ENCODE measurements around the gene UNC5A. TPM values are rescaled to one million over a fixed set of nuclear protein-coding genes. Genes with fewer than 3 reads are reported as not detected.

The UNC5A gene
- total and polyA plus RNA-seq, 4 donors = not detected

- Histone ChIP-seq H3K27me3 (ENCODE audit: control insufficient read depth in 1 of 2, insufficient read depth in 2 of 2, low read length in 1 of 2) (no peaks in the 10 kb centered on the region), H3K4me1 (ENCODE audit: control insufficient read depth in 1 of 2, insufficient read depth in 2 of 2, low read length in 2 of 2) (no peaks in the 10 kb centered on the region), H3K4me3 (ENCODE audit: low read length in 2 of 2) (no peak overlapping the region), H3K9me3 (ENCODE audit: control insufficient read depth, low read length) (peaks cover 2% of the 10 kb centered on the region), H3K36me3 (ENCODE audit: control insufficient read depth in 1 of 2, insufficient read depth in 2 of 2, low read length in 1 of 2) (no peaks in the 10 kb centered on the region), H3K27ac (ENCODE audit: low read depth in 1 of 2, low read length in 2 of 2) (no peak overlapping the region)
- no peak for DNase-seq
- no peak for ATAC-seq (ENCODE audit: low FRiP score)
- intact Hi-C loops (cut with DNase I) = no loop called here
- 40 to 45% methylated on average over 8 of the region's 8 CpGs for WGBS, 2 donors
Measured at GRCh38 chr5:176803943-176804498, 6.3 kb upstream of the UNC5A start.

- H3K9me3 ChIP-seq (ENCODE audit: control insufficient read depth, low read length) = peaks cover 2% of the 10 kb centered on the region
- intact Hi-C loops (cut with DNase I) = no loop called here
- ATAC-seq (ENCODE audit: low FRiP score) (no peak), DNase-seq (no peak)
- H3K4me3 ChIP-seq (ENCODE audit: low read length in 2 of 2) = no peak overlapping the region
- H3K27ac ChIP-seq (ENCODE audit: low read depth in 1 of 2, low read length in 2 of 2) = no peak overlapping the region
- H3K27me3 ChIP-seq (ENCODE audit: control insufficient read depth in 1 of 2, insufficient read depth in 2 of 2, low read length in 1 of 2) = no peaks in the 10 kb centered on the region
- H3K36me3 ChIP-seq (ENCODE audit: control insufficient read depth in 1 of 2, insufficient read depth in 2 of 2, low read length in 1 of 2) = no peaks in the 10 kb centered on the region
- WGBS, 2 donors = 0% methylated on average over 1 of the region's 1 CpG
- no peaks in the 10 kb centered on the region for H3K4me1 ChIP-seq (ENCODE audit: control insufficient read depth in 1 of 2, insufficient read depth in 2 of 2, low read length in 2 of 2)
Measured at GRCh38 chr5:176806137-176806536, 4.2 kb upstream of the UNC5A start.

- H3K36me3 ChIP-seq (ENCODE audit: control insufficient read depth in 1 of 2, insufficient read depth in 2 of 2, low read length in 1 of 2) = no peaks in the 10 kb centered on the region
- WGBS, 2 donors = 1% methylated on average over 38 to 48 of the region's 48 CpGs
- no peaks in the 10 kb centered on the region for H3K27me3 ChIP-seq (ENCODE audit: control insufficient read depth in 1 of 2, insufficient read depth in 2 of 2, low read length in 1 of 2)
- H3K4me3 ChIP-seq (ENCODE audit: low read length in 2 of 2) = no peak overlapping the region
- DNase-seq = no peak
- peaks cover 2% of the 10 kb centered on the region for H3K9me3 ChIP-seq (ENCODE audit: control insufficient read depth, low read length)
- H3K27ac ChIP-seq (ENCODE audit: low read depth in 1 of 2, low read length in 2 of 2) = no peak overlapping the region
- no peak for ATAC-seq (ENCODE audit: low FRiP score)
- intact Hi-C loops (cut with DNase I) = no loop called here
- H3K4me1 ChIP-seq (ENCODE audit: control insufficient read depth in 1 of 2, insufficient read depth in 2 of 2, low read length in 2 of 2) = no peaks in the 10 kb centered on the region
Measured at GRCh38 chr5:176809544-176810080, 747 bp upstream of the UNC5A start.

GRCh38 chr5:176810687-176811501, 535 bp downstream of the UNC5A start:
- Histone ChIP-seq H3K27ac (ENCODE audit: low read depth in 1 of 2, low read length in 2 of 2) (no peak overlapping the region), H3K9me3 (ENCODE audit: control insufficient read depth, low read length) (peaks cover 2% of the 10 kb centered on the region), H3K27me3 (ENCODE audit: control insufficient read depth in 1 of 2, insufficient read depth in 2 of 2, low read length in 1 of 2) (no peaks in the 10 kb centered on the region), H3K36me3 (ENCODE audit: control insufficient read depth in 1 of 2, insufficient read depth in 2 of 2, low read length in 1 of 2) (no peaks in the 10 kb centered on the region), H3K4me1 (ENCODE audit: control insufficient read depth in 1 of 2, insufficient read depth in 2 of 2, low read length in 2 of 2) (no peaks in the 10 kb centered on the region), H3K4me3 (ENCODE audit: low read length in 2 of 2) (peak overlapping the region in 1 of 2 donors; percentile 5)
- ATAC-seq (ENCODE audit: low FRiP score) = no peak
- intact Hi-C loops (cut with DNase I) = no loop called here
- DNase-seq = no peak
- 4% methylated on average over 51 to 68 of the region's 68 CpGs for WGBS, 2 donors

- no peak for ATAC-seq (ENCODE audit: low FRiP score)
Measured at GRCh38 chr5:176812269-176813259, 2.2 kb downstream of the UNC5A start.

GRCh38 chr5:176813587-176814312, 3.4 kb downstream of the UNC5A start:
- no peaks in the 10 kb centered on the region for H3K36me3 ChIP-seq (ENCODE audit: control insufficient read depth in 1 of 2, insufficient read depth in 2 of 2, low read length in 1 of 2)
- H3K9me3 ChIP-seq (ENCODE audit: control insufficient read depth, low read length) = no peaks in the 10 kb centered on the region
- ATAC-seq (ENCODE audit: low FRiP score) = no peak
- no peak overlapping the region for H3K27ac ChIP-seq (ENCODE audit: low read depth in 1 of 2, low read length in 2 of 2)
- H3K27me3 ChIP-seq (ENCODE audit: control insufficient read depth in 1 of 2, insufficient read depth in 2 of 2, low read length in 1 of 2) = no peaks in the 10 kb centered on the region
- no peaks in the 10 kb centered on the region for H3K4me1 ChIP-seq (ENCODE audit: control insufficient read depth in 1 of 2, insufficient read depth in 2 of 2, low read length in 2 of 2)
- no peak for DNase-seq
- intact Hi-C loops (cut with DNase I) = no loop called here
- WGBS, 2 donors = 63 to 67% methylated on average over 16 of the region's 16 CpGs
- no peak overlapping the region for H3K4me3 ChIP-seq (ENCODE audit: low read length in 2 of 2)

More at GRCh38 chr5:176812269-176813259, 2.2 kb downstream of the UNC5A start:
- H3K27ac ChIP-seq (ENCODE audit: low read depth in 1 of 2, low read length in 2 of 2) = no peak overlapping the region
- no peak overlapping the region for H3K4me3 ChIP-seq (ENCODE audit: low read length in 2 of 2)
- H3K36me3 ChIP-seq (ENCODE audit: control insufficient read depth in 1 of 2, insufficient read depth in 2 of 2, low read length in 1 of 2) = no peaks in the 10 kb centered on the region
- no peaks in the 10 kb centered on the region for H3K9me3 ChIP-seq (ENCODE audit: control insufficient read depth, low read length)
- no peaks in the 10 kb centered on the region for H3K4me1 ChIP-seq (ENCODE audit: control insufficient read depth in 1 of 2, insufficient read depth in 2 of 2, low read length in 2 of 2)
- 34% methylated on average over 36 to 37 of the region's 37 CpGs for WGBS, 2 donors
- no peaks in the 10 kb centered on the region for H3K27me3 ChIP-seq (ENCODE audit: control insufficient read depth in 1 of 2, insufficient read depth in 2 of 2, low read length in 1 of 2)
- no peak for DNase-seq
- intact Hi-C loops (cut with DNase I) = no loop called here

GRCh38 chr5:176814313-176814685, 3.9 kb downstream of the UNC5A start:
- no peaks in the 10 kb centered on the region for H3K27me3 ChIP-seq (ENCODE audit: control insufficient read depth in 1 of 2, insufficient read depth in 2 of 2, low read length in 1 of 2)
- H3K4me1 ChIP-seq (ENCODE audit: control insufficient read depth in 1 of 2, insufficient read depth in 2 of 2, low read length in 2 of 2) = no peaks in the 10 kb centered on the region
- no peak overlapping the region for H3K4me3 ChIP-seq (ENCODE audit: low read length in 2 of 2)
- H3K27ac ChIP-seq (ENCODE audit: low read depth in 1 of 2, low read length in 2 of 2) = no peak overlapping the region
- 64 to 74% methylated on average over 6 of the region's 6 CpGs for WGBS, 2 donors
- ATAC-seq (ENCODE audit: low FRiP score) = no peak
- intact Hi-C loops (cut with DNase I) = no loop called here
- H3K36me3 ChIP-seq (ENCODE audit: control insufficient read depth in 1 of 2, insufficient read depth in 2 of 2, low read length in 1 of 2) = no peaks in the 10 kb centered on the region
- no peaks in the 10 kb centered on the region for H3K9me3 ChIP-seq (ENCODE audit: control insufficient read depth, low read length)
- no peak for DNase-seq

GRCh38 chr5:176814836-176815438, 4.6 kb downstream of the UNC5A start:
- no peak overlapping the region for H3K4me3 ChIP-seq (ENCODE audit: low read length in 2 of 2)
- WGBS, 2 donors = 56 to 59% methylated on average over 10 of the region's 10 CpGs
- H3K9me3 ChIP-seq (ENCODE audit: control insufficient read depth, low read length) = no peaks in the 10 kb centered on the region
- no peaks in the 10 kb centered on the region for H3K27me3 ChIP-seq (ENCODE audit: control insufficient read depth in 1 of 2, insufficient read depth in 2 of 2, low read length in 1 of 2)
- no peak overlapping the region for H3K27ac ChIP-seq (ENCODE audit: low read depth in 1 of 2, low read length in 2 of 2)
- DNase-seq (no peak), ATAC-seq (ENCODE audit: low FRiP score) (no peak)
- intact Hi-C loops (cut with DNase I) = no loop called here
- H3K36me3 ChIP-seq (ENCODE audit: control insufficient read depth in 1 of 2, insufficient read depth in 2 of 2, low read length in 1 of 2) = no peaks in the 10 kb centered on the region
- no peaks in the 10 kb centered on the region for H3K4me1 ChIP-seq (ENCODE audit: control insufficient read depth in 1 of 2, insufficient read depth in 2 of 2, low read length in 2 of 2)

All from aorta (tissue), 5 donors.